ENCODE data around the gene PCDHB15. TPM values are rescaled to one million over a fixed set of nuclear protein-coding genes. Genes with fewer than 3 reads are reported as not detected.
"Not testable (repeated sequence)": the region's sequence is repeated elsewhere in the genome, so short reads cannot be mapped to it uniquely, and the experiment has no call there.

PCDHB15 gene
- total and polyA plus RNA-seq, 4 donors: 10.4 to 21.1 (median 13.7) TPM

- no peak for DNase-seq (ENCODE audit: low read depth in 4 of 6, low spot score in 6 of 6)
- no peak overlapping the region for H3K27ac ChIP-seq (ENCODE audit: low read depth, low read length)
Measured at GRCh38 chr5:141241496-141241895, 3.7 kb upstream of the PCDHB15 start.

DNA sequence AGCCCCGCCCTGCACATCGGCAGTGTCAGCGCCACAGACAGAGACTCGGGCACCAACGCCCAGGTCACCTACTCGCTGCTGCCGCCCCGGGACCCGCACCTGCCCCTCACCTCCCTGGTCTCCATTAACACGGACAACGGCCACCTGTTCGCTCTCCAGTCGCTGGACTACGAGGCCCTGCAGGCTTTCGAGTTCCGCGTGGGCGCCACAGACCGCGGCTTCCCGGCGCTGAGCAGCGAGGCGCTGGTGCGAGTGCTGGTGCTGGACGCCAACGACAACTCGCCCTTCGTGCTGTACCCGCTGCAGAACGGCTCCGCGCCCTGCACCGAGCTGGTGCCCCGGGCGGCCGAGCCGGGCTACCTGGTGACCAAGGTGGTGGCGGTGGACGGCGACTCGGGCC, 1.8 kb downstream of the PCDHB15 start:
- not testable (repeated sequence) for H3K4me1 ChIP-seq (ENCODE audit: control insufficient read depth, insufficient read depth, low read length); H3K27ac ChIP-seq (ENCODE audit: low read depth, low read length); H3K27me3 ChIP-seq (ENCODE audit: control insufficient read depth, insufficient read depth, low read length); H3K4me3 ChIP-seq (ENCODE audit: low read depth, low read length); DNase-seq (ENCODE audit: low read depth in 4 of 6, low spot score in 6 of 6)
- 33% methylated on average over 18 of the region's 42 CpGs for WGBS (ENCODE audit: insufficient coverage)
- H3K9me3 ChIP-seq (ENCODE audit: control insufficient read depth, insufficient read depth, low read length): peaks cover 17% of the 10 kb centered on the region
- peaks cover 13% of the 10 kb centered on the region for H3K36me3 ChIP-seq (ENCODE audit: control insufficient read depth, insufficient read depth, low read length)

More at GRCh38 chr5:141241496-141241895, 3.7 kb upstream of the PCDHB15 start:
- 17% methylated on average over 43 of the region's 43 CpGs for WGBS (ENCODE audit: insufficient coverage)
- Histone ChIP-seq H3K36me3 (ENCODE audit: control insufficient read depth, insufficient read depth, low read length) (peaks cover 7% of the 10 kb centered on the region), H3K27me3 (ENCODE audit: control insufficient read depth, insufficient read depth, low read length) (no peaks in the 10 kb centered on the region), H3K4me1 (ENCODE audit: control insufficient read depth, insufficient read depth, low read length) (peaks cover 3% of the 10 kb centered on the region), H3K9me3 (ENCODE audit: control insufficient read depth, insufficient read depth, low read length) (peaks cover 27% of the 10 kb centered on the region), H3K4me3 (ENCODE audit: low read depth, low read length) (no peak overlapping the region)

DNA sequence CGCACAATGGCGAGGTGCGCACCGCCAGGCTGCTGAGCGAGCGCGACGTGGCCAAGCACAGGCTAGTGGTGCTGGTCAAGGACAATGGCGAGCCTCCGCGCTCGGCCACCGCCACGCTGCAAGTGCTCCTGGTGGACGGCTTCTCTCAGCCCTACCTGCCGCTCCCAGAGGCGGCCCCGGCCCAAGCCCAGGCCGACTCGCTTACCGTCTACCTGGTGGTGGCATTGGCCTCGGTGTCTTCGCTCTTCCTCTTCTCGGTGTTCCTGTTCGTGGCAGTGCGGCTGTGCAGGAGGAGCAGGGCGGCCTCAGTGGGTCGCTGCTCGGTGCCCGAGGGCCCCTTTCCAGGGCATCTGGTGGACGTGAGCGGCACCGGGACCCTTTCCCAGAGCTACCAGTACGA, 2.2 kb downstream of the PCDHB15 start:
- H3K4me1 ChIP-seq (ENCODE audit: control insufficient read depth, insufficient read depth, low read length); H3K4me3 ChIP-seq (ENCODE audit: low read depth, low read length); H3K27me3 ChIP-seq (ENCODE audit: control insufficient read depth, insufficient read depth, low read length); DNase-seq (ENCODE audit: low read depth in 4 of 6, low spot score in 6 of 6); H3K27ac ChIP-seq (ENCODE audit: low read depth, low read length): not testable (repeated sequence)
- Histone ChIP-seq H3K36me3 (ENCODE audit: control insufficient read depth, insufficient read depth, low read length) (peaks cover 13% of the 10 kb centered on the region), H3K9me3 (ENCODE audit: control insufficient read depth, insufficient read depth, low read length) (peaks cover 17% of the 10 kb centered on the region)
- 32% methylated on average over 29 of the region's 34 CpGs for WGBS (ENCODE audit: insufficient coverage)

DNA sequence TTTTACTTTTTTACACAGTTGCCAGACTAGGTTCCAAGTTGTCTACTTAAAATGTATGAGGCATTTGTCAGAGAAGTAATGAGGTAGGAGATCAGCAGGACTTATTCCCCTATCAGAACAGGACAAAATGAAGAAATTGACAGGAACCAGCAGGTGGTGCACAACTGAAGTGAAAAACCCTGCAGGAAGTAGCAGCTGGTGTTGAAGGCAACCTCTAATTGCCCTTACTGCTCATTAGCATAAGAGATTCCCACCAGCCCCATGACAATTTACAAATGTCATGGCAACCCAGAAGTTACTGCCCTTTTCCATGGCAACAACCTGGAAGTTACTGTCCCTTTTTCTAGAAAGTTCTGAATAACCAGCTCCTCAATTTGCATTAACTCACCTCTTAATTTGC, 5.4 kb downstream of the PCDHB15 start:
- H3K9me3 ChIP-seq (ENCODE audit: control insufficient read depth, insufficient read depth, low read length): peaks cover 22% of the 10 kb centered on the region
- DNase-seq (ENCODE audit: low read depth in 4 of 6, low spot score in 6 of 6): no peak
- no peak overlapping the region for H3K4me3 ChIP-seq (ENCODE audit: low read depth, low read length)
- H3K27me3 ChIP-seq (ENCODE audit: control insufficient read depth, insufficient read depth, low read length): no peaks in the 10 kb centered on the region
- H3K36me3 ChIP-seq (ENCODE audit: control insufficient read depth, insufficient read depth, low read length): peaks cover 13% of the 10 kb centered on the region
- H3K4me1 ChIP-seq (ENCODE audit: control insufficient read depth, insufficient read depth, low read length): peaks cover 3% of the 10 kb centered on the region
- H3K27ac ChIP-seq (ENCODE audit: low read depth, low read length): no peak overlapping the region

- Histone ChIP-seq H3K9me3 (ENCODE audit: control insufficient read depth, insufficient read depth, low read length) (peaks cover 46% of the 10 kb centered on the region), H3K4me3 (ENCODE audit: low read depth, low read length) (no peak overlapping the region)
Measured at GRCh38 chr5:141258464-141258863, 13.3 kb downstream of the PCDHB15 start.

DNA sequence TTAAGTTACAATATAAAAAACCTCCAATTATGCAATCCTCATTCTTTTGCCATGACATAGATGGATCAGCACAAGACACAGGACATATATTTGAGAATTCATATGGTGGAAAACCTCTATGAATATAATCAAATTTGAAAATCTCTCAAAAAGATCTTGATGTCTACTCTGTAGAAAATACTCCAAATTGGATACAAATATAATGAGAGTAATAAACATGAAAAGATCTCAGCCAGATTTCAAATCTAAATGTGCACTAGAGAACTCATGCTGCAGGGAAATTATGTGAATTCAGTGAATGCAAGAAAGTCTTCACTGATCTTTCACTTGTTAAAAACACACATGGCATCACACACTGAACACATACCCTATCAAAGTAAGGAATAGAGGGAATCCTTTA, 13.8 kb downstream of the PCDHB15 start:
- H3K36me3 ChIP-seq (ENCODE audit: control insufficient read depth, insufficient read depth, low read length): no peaks in the 10 kb centered on the region
- no peaks in the 10 kb centered on the region for H3K4me1 ChIP-seq (ENCODE audit: control insufficient read depth, insufficient read depth, low read length)
- no peak overlapping the region for H3K27ac ChIP-seq (ENCODE audit: low read depth, low read length)
- no peak overlapping the region for H3K4me3 ChIP-seq (ENCODE audit: low read depth, low read length)
- DNase-seq (ENCODE audit: low read depth in 4 of 6, low spot score in 6 of 6): no peak
- peaks cover 47% of the 10 kb centered on the region for H3K9me3 ChIP-seq (ENCODE audit: control insufficient read depth, insufficient read depth, low read length)
- no peaks in the 10 kb centered on the region for H3K27me3 ChIP-seq (ENCODE audit: control insufficient read depth, insufficient read depth, low read length)

More at GRCh38 chr5:141258464-141258863, 13.3 kb downstream of the PCDHB15 start:
- no peaks in the 10 kb centered on the region for H3K36me3 ChIP-seq (ENCODE audit: control insufficient read depth, insufficient read depth, low read length)
- no peaks in the 10 kb centered on the region for H3K27me3 ChIP-seq (ENCODE audit: control insufficient read depth, insufficient read depth, low read length)
- H3K4me1 ChIP-seq (ENCODE audit: control insufficient read depth, insufficient read depth, low read length): no peaks in the 10 kb centered on the region
- no peak overlapping the region for H3K27ac ChIP-seq (ENCODE audit: low read depth, low read length)
- DNase-seq (ENCODE audit: low read depth in 4 of 6, low spot score in 6 of 6): no peak

DNA sequence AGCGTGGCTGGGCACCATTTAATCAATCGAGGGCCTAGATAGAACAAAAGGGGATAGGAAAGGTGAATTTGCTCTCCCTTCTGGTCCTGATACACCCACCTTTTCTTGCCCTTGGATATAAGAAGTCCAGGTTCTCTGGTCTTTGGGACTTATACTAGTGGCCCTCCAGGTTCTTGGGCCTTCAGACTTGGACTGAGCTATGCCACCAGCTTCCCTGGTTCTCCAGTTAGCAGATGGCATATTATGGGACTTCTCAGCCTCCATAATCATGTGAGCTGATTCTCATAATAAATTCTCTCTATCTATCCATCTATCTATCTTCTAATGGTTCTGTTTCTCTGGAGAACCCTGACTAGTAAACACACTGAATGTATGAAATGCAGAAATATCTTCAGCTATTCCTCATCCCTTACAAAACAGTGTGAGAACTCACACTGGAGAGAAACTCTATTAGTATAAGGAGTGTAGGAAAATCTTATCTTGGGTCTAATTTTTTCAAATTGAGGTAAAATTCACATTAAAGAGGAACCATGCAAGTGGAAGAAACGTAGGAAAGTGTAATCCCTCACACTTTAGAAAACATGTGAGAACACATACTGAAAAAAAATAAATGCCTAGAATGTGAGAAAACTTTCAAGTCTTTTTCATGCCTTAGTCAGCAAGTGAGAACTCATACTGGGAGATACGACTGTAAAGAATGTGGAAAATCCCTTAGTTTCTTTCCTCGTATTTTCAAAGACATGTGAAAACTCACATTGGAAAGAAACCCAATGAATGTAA, 15.5 kb downstream of the PCDHB15 start:
- H3K9me3 ChIP-seq (ENCODE audit: control insufficient read depth, insufficient read depth, low read length): peaks cover 46% of the 10 kb centered on the region
- peak in 1 of 6 donors; percentile 3 for DNase-seq (ENCODE audit: low read depth in 4 of 6, low spot score in 6 of 6)
- no CpG with 5 or more reads among the region's 5 CpGs for WGBS (ENCODE audit: insufficient coverage)
- H3K4me1 ChIP-seq (ENCODE audit: control insufficient read depth, insufficient read depth, low read length): no peaks in the 10 kb centered on the region
- H3K36me3 ChIP-seq (ENCODE audit: control insufficient read depth, insufficient read depth, low read length): no peaks in the 10 kb centered on the region
- no peak overlapping the region for H3K4me3 ChIP-seq (ENCODE audit: low read depth, low read length)
- no peaks in the 10 kb centered on the region for H3K27me3 ChIP-seq (ENCODE audit: control insufficient read depth, insufficient read depth, low read length)
- H3K27ac ChIP-seq (ENCODE audit: low read depth, low read length): no peak overlapping the region

GRCh38 chr5:141261238-141261546, 16.0 kb downstream of the PCDHB15 start:
- Histone ChIP-seq H3K9me3 (ENCODE audit: control insufficient read depth, insufficient read depth, low read length) (peaks cover 48% of the 10 kb centered on the region), H3K27ac (ENCODE audit: low read depth, low read length) (no peak overlapping the region), H3K4me3 (ENCODE audit: low read depth, low read length) (no peak overlapping the region), H3K27me3 (ENCODE audit: control insufficient read depth, insufficient read depth, low read length) (no peaks in the 10 kb centered on the region), H3K36me3 (ENCODE audit: control insufficient read depth, insufficient read depth, low read length) (no peaks in the 10 kb centered on the region), H3K4me1 (ENCODE audit: control insufficient read depth, insufficient read depth, low read length) (no peaks in the 10 kb centered on the region)
- no CpG with 5 or more reads among the region's 1 CpG for WGBS (ENCODE audit: insufficient coverage)
- DNase-seq (ENCODE audit: low read depth in 4 of 6, low spot score in 6 of 6): no peak

DNA sequence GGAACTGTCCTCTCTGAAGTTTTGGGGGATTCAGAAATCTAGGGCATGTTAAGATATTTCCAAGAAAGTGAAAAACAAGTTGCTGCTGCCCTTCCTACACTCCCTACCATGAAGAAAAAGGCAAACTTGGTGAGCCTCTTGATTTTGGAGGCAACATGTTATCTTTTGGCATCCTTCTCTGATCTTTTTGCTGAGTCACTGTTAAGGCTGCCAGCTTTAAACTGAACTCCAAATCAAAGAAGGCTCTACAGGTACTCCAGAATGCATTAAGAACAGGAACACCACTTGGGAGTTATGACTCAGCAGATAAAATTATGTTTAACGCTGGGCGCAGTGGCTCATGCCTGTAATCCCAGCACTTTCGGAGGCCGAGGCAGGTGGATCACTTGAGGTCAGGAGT, 24.0 kb downstream of the PCDHB15 start:
- H3K4me3 ChIP-seq (ENCODE audit: low read depth, low read length): no peak overlapping the region

GRCh38 chr5:141272906-141273305, 27.7 kb downstream of the PCDHB15 start:
- no peak for DNase-seq (ENCODE audit: low read depth in 4 of 6, low spot score in 6 of 6)
- Histone ChIP-seq H3K4me3 (ENCODE audit: low read depth, low read length) (no peak overlapping the region), H3K9me3 (ENCODE audit: control insufficient read depth, insufficient read depth, low read length) (peaks cover 26% of the 10 kb centered on the region), H3K27me3 (ENCODE audit: control insufficient read depth, insufficient read depth, low read length) (no peaks in the 10 kb centered on the region), H3K27ac (ENCODE audit: low read depth, low read length) (no peak overlapping the region), H3K4me1 (ENCODE audit: control insufficient read depth, insufficient read depth, low read length) (no peaks in the 10 kb centered on the region), H3K36me3 (ENCODE audit: control insufficient read depth, insufficient read depth, low read length) (no peaks in the 10 kb centered on the region)
- 56% methylated on average over 2 of the region's 3 CpGs for WGBS (ENCODE audit: insufficient coverage)

More for the DNA sequence above, 24.0 kb downstream of the PCDHB15 start:
- H3K36me3 ChIP-seq (ENCODE audit: control insufficient read depth, insufficient read depth, low read length): no peaks in the 10 kb centered on the region
- DNase-seq (ENCODE audit: low read depth in 4 of 6, low spot score in 6 of 6): no peak
- no CpG with 5 or more reads among the region's 4 CpGs for WGBS (ENCODE audit: insufficient coverage)
- no peaks in the 10 kb centered on the region for H3K4me1 ChIP-seq (ENCODE audit: control insufficient read depth, insufficient read depth, low read length)
- H3K27me3 ChIP-seq (ENCODE audit: control insufficient read depth, insufficient read depth, low read length): no peaks in the 10 kb centered on the region
- no peak overlapping the region for H3K27ac ChIP-seq (ENCODE audit: low read depth, low read length)
- peaks cover 30% of the 10 kb centered on the region for H3K9me3 ChIP-seq (ENCODE audit: control insufficient read depth, insufficient read depth, low read length)
